ENCODE data around the gene TMEM219. TPM values are rescaled to one million over a fixed set of nuclear protein-coding genes. Genes with fewer than 3 reads are reported as not detected.

Gene TMEM219
- total and polyA plus RNA-seq, 2 of the 8 experiments (the other 6 are each of a cell fraction or from before 2014, with no cell fraction given) = 60.2 to 116 TPM

GRCh38 chr16:30004811-30005242 lies 42.9 kb downstream of the TMEM219 start:
- no peak overlapping the region for H3K14ac ChIP-seq (ENCODE audit: insufficient read length)
- H4K20me1 ChIP-seq (replicated peaks in 1 of 2; ENCODE audit: control insufficient read depth in 1 of 2, insufficient read depth in 2 of 2, low read length in 2 of 2) = peaks cover 3 to 8% of the 10 kb centered on the region in 2 experiments
- H3K9ac ChIP-seq (replicated peaks in 1 of 4; ENCODE audit: extremely low read depth in 1 of 4, low read depth in 3 of 4, low read length in 3 of 4) = no peak overlapping the region
- no peak overlapping the region for H2BK5ac ChIP-seq (ENCODE audit: low read depth, low read length)
- POLR2A ChIA-PET (ENCODE audit: partially characterized antibody) = interaction anchor here (0.6 to 4.9 kb wide), 11 partner anchors 8 to 948 kb away, joined by 3 to 34 read pairs (median 4); partner anchors contain the start of genes ASPHD1, HIRIP3, INO80E and KCTD13
- no peak overlapping the region for H3K23ac ChIP-seq (ENCODE audit: insufficient read length)
- no peak overlapping the region for H3K4me3 ChIP-seq (ENCODE audit: extremely low read depth in 1 of 4, insufficient read depth in 2 of 4, low read depth in 3 of 4, low read length in 4 of 4)
- no peak overlapping the region for H2BK12ac ChIP-seq (ENCODE audit: low read depth, low read length)
- H4K91ac ChIP-seq (replicated peaks; ENCODE audit: insufficient read length, low read length) = no peak overlapping the region
- H3K18ac ChIP-seq (ENCODE audit: extremely low read depth, low read length) = no peak overlapping the region
- no peak overlapping the region for H2BK15ac ChIP-seq (ENCODE audit: low read length)
- no peak overlapping the region for H3K27ac ChIP-seq (ENCODE audit: low read depth, low read length)
- no peak overlapping the region for H4K8ac ChIP-seq (ENCODE audit: extremely low read depth, insufficient read depth, low read length)
- H3K36me3 ChIP-seq (ENCODE audit: control insufficient read depth in 2 of 4, insufficient read depth in 4 of 4, low read length in 3 of 4) = peaks cover 0 to 10% (median 6%) of the 10 kb centered on the region in 4 experiments; a peak in 5 of 8 replicates
- H2AFZ ChIP-seq (ENCODE audit: low read length) = no peak overlapping the region
- DNase-seq (ENCODE audit: low read depth in 1 of 2, low spot score in 2 of 2) (no peak), FAIRE-seq (no peak)
- WGBS, 2 experiments (ENCODE audit: extremely low coverage in 1 of 2, insufficient coverage in 1 of 2, insufficient read length in 1 of 2, insufficient replicate concordance in 2 of 2, low coverage in 1 of 2, low lambda C conversion rate in 2 of 2, missing lambda C conversion rate in 1 of 2) = 91% methylated on average over 7 of the region's 11 CpGs; no CpG with 5 or more reads in 1 of the 2 experiments
- H3K56ac ChIP-seq (replicated peaks; ENCODE audit: insufficient read length, low read depth, low read length) = no peak overlapping the region
- no peaks in the 10 kb centered on the region for H3K9me3 ChIP-seq (ENCODE audit: insufficient read depth in 2 of 2, low read depth in 1 of 2, low read length in 1 of 2)
- CTCF ChIA-PET (ENCODE audit: partially characterized antibody) = interaction anchor here (0.7 to 2.8 kb wide), 19 partner anchors 10 to 304 kb away, joined by 3 to 11 read pairs (median 5); partner anchors contain the start of gene C16orf92
- no peak overlapping the region for H3K4me2 ChIP-seq (ENCODE audit: insufficient read depth in 1 of 2, low read depth in 2 of 2, low read length in 2 of 2)
- H3K79me2 ChIP-seq (ENCODE audit: control insufficient read depth in 1 of 2, insufficient read depth in 2 of 2, low read length in 2 of 2) = no peaks in the 10 kb centered on the region
- peaks cover 0 to 6% (median 2%) of the 10 kb centered on the region in 4 experiments; a peak in 3 of 7 replicates for H3K27me3 ChIP-seq (replicated peaks in 1 of 4; ENCODE audit: control insufficient read depth in 3 of 4, extremely low read depth in 1 of 4, insufficient read depth in 3 of 4, low read length in 3 of 4)
- no peak overlapping the region for H2BK120ac ChIP-seq (replicated peaks; ENCODE audit: low read depth, low read length)
- no peak overlapping the region for H2BK20ac ChIP-seq (ENCODE audit: low read length)
- no peaks in the 10 kb centered on the region for H3K79me1 ChIP-seq (ENCODE audit: low read depth, low read length)
- no peaks in the 10 kb centered on the region for H3K23me2 ChIP-seq (ENCODE audit: low read depth, low read length)
- no peak overlapping the region for H2AK5ac ChIP-seq (ENCODE audit: low read depth, low read length)
- no peak overlapping the region for H3K4ac ChIP-seq (replicated peaks; ENCODE audit: insufficient read length, low read depth, low read length)
- peaks cover 0 to 17% (median 8%) of the 10 kb centered on the region in 4 experiments; a peak in 5 of 7 replicates for H3K4me1 ChIP-seq (replicated peaks in 1 of 4; ENCODE audit: control insufficient read depth in 3 of 4, insufficient read depth in 4 of 4, low read length in 3 of 4)
- no peak overlapping the region for H4K5ac ChIP-seq (ENCODE audit: insufficient read length, low read depth, low read length)
- TF ChIP-seq KDM4A (IDR thresholded peaks at IDR 0.05; ENCODE audit: low read depth, low read length, severe bottlenecking) = no peak
- TF ChIP-seq CREB1 (IDR thresholded peaks at IDR 0.05) = no peak
- no peak for TF ChIP-seq ZNF274 (IDR thresholded peaks at IDR 0.05; ENCODE audit: borderline replicate concordance, extremely low read depth, low read length)
- TF ChIP-seq SIRT6 (IDR thresholded peaks at IDR 0.05; ENCODE audit: low read length) = no peak
- TF ChIP-seq MAX (IDR thresholded peaks at IDR 0.05) = no peak
- no peak for TF ChIP-seq TCF12 (IDR thresholded peaks at IDR 0.05; ENCODE audit: low read depth, low read length)
- no peak for TF ChIP-seq E2F6 (IDR thresholded peaks at IDR 0.05)
- TF ChIP-seq USF2 (IDR thresholded peaks at IDR 0.05; ENCODE audit: low read length) = no peak
- no peak for TF ChIP-seq SIN3A (conservative IDR thresholded peaks at IDR 0.05 in 1 of 2, IDR thresholded peaks at IDR 0.05 in 1 of 2; ENCODE audit: low read depth in 1 of 2, low read length in 2 of 2)
- TF ChIP-seq RNF2 (IDR thresholded peaks at IDR 0.05; ENCODE audit: borderline replicate concordance, low read depth, low read length, missing control alignments, poor library complexity, severe bottlenecking) = no peak
- TF ChIP-seq CBX5 (IDR thresholded peaks at IDR 0.05; ENCODE audit: low read depth, low read length) = no peak

All from H1 (cell line).